ENCODE results near the gene ORM1.

Gene ORM1

GRCh38 chr9:114309096-114309495, 13.8 kb upstream of the ORM1 start:
- Histone ChIP-seq H3K4me3 (ENCODE audit: low read length) (no peak overlapping the region), H3K27me3 (ENCODE audit: control insufficient read depth, insufficient read depth, low read length) (no peaks in the 10 kb centered on the region), H3K36me3 (ENCODE audit: control insufficient read depth, insufficient read depth, low read length) (0 out of 2 replicates have a peak, but pooled peaks cover 2% of the 10 kb centered on the region), H3K27ac (ENCODE audit: low read length) (no peak overlapping the region), H3K9me3 (ENCODE audit: control insufficient read depth, insufficient read depth, low read length) (no peaks in the 10 kb centered on the region), H3K4me1 (ENCODE audit: control insufficient read depth, insufficient read depth, low read length) (no peaks in the 10 kb centered on the region; the same call in 1 of the 2 replicates)
- no CpG with 5 or more reads among the region's 13 CpGs for whole genome bisulfite sequencing (ENCODE audit: insufficient coverage, insufficient read length)
- DNase-seq (ENCODE audit: low read depth, low spot score) = no peak

GRCh38 chr9:114310471-114311450, 12.1 kb upstream of the ORM1 start:
- Histone ChIP-seq H3K4me3 (ENCODE audit: low read length) (no peak overlapping the region), H3K4me1 (ENCODE audit: control insufficient read depth, insufficient read depth, low read length) (no peaks in the 10 kb centered on the region; the same call in 1 of the 2 replicates), H3K27ac (ENCODE audit: low read length) (no peak overlapping the region), H3K9me3 (ENCODE audit: control insufficient read depth, insufficient read depth, low read length) (no peaks in the 10 kb centered on the region), H3K27me3 (ENCODE audit: control insufficient read depth, insufficient read depth, low read length) (no peaks in the 10 kb centered on the region), H3K36me3 (ENCODE audit: control insufficient read depth, insufficient read depth, low read length) (0 out of 2 replicates have a peak, but pooled peaks cover 2% of the 10 kb centered on the region)
- no peak for DNase-seq (ENCODE audit: low read depth, low spot score)
- no CpG with 5 or more reads among the region's 22 CpGs for WGBS (ENCODE audit: insufficient coverage, insufficient read length)

- Histone ChIP-seq H3K36me3 (ENCODE audit: control insufficient read depth, insufficient read depth, low read length) (0 out of 2 replicates have a peak, but pooled peaks cover 2% of the 10 kb centered on the region), H3K27ac (ENCODE audit: low read length) (no peak overlapping the region)
- DNase-seq (ENCODE audit: low read depth, low spot score) = no peak
Observed at GRCh38 chr9:114311571-114312512, 11.1 kb upstream of the ORM1 start.

GRCh38 chr9:114312513-114312875, 10.4 kb upstream of the ORM1 start:
- 0 out of 2 replicates have a peak, but pooled peaks cover 2% of the 10 kb centered on the region for H3K36me3 ChIP-seq (ENCODE audit: control insufficient read depth, insufficient read depth, low read length)
- no peaks in the 10 kb centered on the region; the same call in 1 of the 2 replicates for H3K4me1 ChIP-seq (ENCODE audit: control insufficient read depth, insufficient read depth, low read length)
- no CpG with 5 or more reads among the region's 8 CpGs for WGBS (ENCODE audit: insufficient coverage, insufficient read length)
- H3K4me3 ChIP-seq (ENCODE audit: low read length) = no peak overlapping the region
- H3K9me3 ChIP-seq (ENCODE audit: control insufficient read depth, insufficient read depth, low read length) = no peaks in the 10 kb centered on the region
- H3K27ac ChIP-seq (ENCODE audit: low read length) = no peak overlapping the region
- H3K27me3 ChIP-seq (ENCODE audit: control insufficient read depth, insufficient read depth, low read length) = no peaks in the 10 kb centered on the region
- no peak for DNase-seq (ENCODE audit: low read depth, low spot score)

More at GRCh38 chr9:114311571-114312512, 11.1 kb upstream of the ORM1 start:
- no peaks in the 10 kb centered on the region for H3K9me3 ChIP-seq (ENCODE audit: control insufficient read depth, insufficient read depth, low read length)
- no peaks in the 10 kb centered on the region for H3K27me3 ChIP-seq (ENCODE audit: control insufficient read depth, insufficient read depth, low read length)
- H3K4me1 ChIP-seq (ENCODE audit: control insufficient read depth, insufficient read depth, low read length) = no peaks in the 10 kb centered on the region; the same call in 1 of the 2 replicates
- 100% methylated on average over 1 of the region's 28 CpGs for WGBS (ENCODE audit: insufficient coverage, insufficient read length)
- no peak overlapping the region for H3K4me3 ChIP-seq (ENCODE audit: low read length)

- DNase-seq (ENCODE audit: low read depth, low spot score) = no peak
- Histone ChIP-seq H3K4me1 (ENCODE audit: control insufficient read depth, insufficient read depth, low read length) (no peaks in the 10 kb centered on the region; the same call in 1 of the 2 replicates), H3K27me3 (ENCODE audit: control insufficient read depth, insufficient read depth, low read length) (no peaks in the 10 kb centered on the region), H3K36me3 (ENCODE audit: control insufficient read depth, insufficient read depth, low read length) (no peaks in the 10 kb centered on the region), H3K27ac (ENCODE audit: low read length) (no peak overlapping the region), H3K9me3 (ENCODE audit: control insufficient read depth, insufficient read depth, low read length) (no peaks in the 10 kb centered on the region), H3K4me3 (ENCODE audit: low read length) (no peak overlapping the region)
- WGBS (ENCODE audit: insufficient coverage, insufficient read length) = no CpG with 5 or more reads among the region's 8 CpGs
Observed at GRCh38 chr9:114313186-114313585, 9.7 kb upstream of the ORM1 start.

GRCh38 chr9:114314256-114314867, 8.5 kb upstream of the ORM1 start:
- no peak overlapping the region for H3K27ac ChIP-seq (ENCODE audit: low read length)
- H3K4me1 ChIP-seq (ENCODE audit: control insufficient read depth, insufficient read depth, low read length) = no peaks in the 10 kb centered on the region; the same call in 1 of the 2 replicates
- no peaks in the 10 kb centered on the region for H3K9me3 ChIP-seq (ENCODE audit: control insufficient read depth, insufficient read depth, low read length)
- H3K4me3 ChIP-seq (ENCODE audit: low read length) = no peak overlapping the region
- no peaks in the 10 kb centered on the region for H3K36me3 ChIP-seq (ENCODE audit: control insufficient read depth, insufficient read depth, low read length)
- DNase-seq (ENCODE audit: low read depth, low spot score) = no peak
- WGBS (ENCODE audit: insufficient coverage, insufficient read length) = no CpG with 5 or more reads among the region's 7 CpGs
- no peaks in the 10 kb centered on the region for H3K27me3 ChIP-seq (ENCODE audit: control insufficient read depth, insufficient read depth, low read length)

GRCh38 chr9:114314881-114315722, 7.8 kb upstream of the ORM1 start:
- Histone ChIP-seq H3K4me1 (ENCODE audit: control insufficient read depth, insufficient read depth, low read length) (no peaks in the 10 kb centered on the region; the same call in 1 of the 2 replicates), H3K9me3 (ENCODE audit: control insufficient read depth, insufficient read depth, low read length) (no peaks in the 10 kb centered on the region), H3K27me3 (ENCODE audit: control insufficient read depth, insufficient read depth, low read length) (no peaks in the 10 kb centered on the region), H3K27ac (ENCODE audit: low read length) (no peak overlapping the region), H3K4me3 (ENCODE audit: low read length) (no peak overlapping the region), H3K36me3 (ENCODE audit: control insufficient read depth, insufficient read depth, low read length) (no peaks in the 10 kb centered on the region)
- no peak for DNase-seq (ENCODE audit: low read depth, low spot score)
- WGBS (ENCODE audit: insufficient coverage, insufficient read length) = no CpG with 5 or more reads among the region's 8 CpGs

- no peak overlapping the region for H3K27ac ChIP-seq (ENCODE audit: low read length)
- no peaks in the 10 kb centered on the region for H3K27me3 ChIP-seq (ENCODE audit: control insufficient read depth, insufficient read depth, low read length)
- no peak overlapping the region for H3K4me3 ChIP-seq (ENCODE audit: low read length)
- no peaks in the 10 kb centered on the region; the same call in 1 of the 2 replicates for H3K4me1 ChIP-seq (ENCODE audit: control insufficient read depth, insufficient read depth, low read length)
- DNase-seq (ENCODE audit: low read depth, low spot score) = no peak
- H3K9me3 ChIP-seq (ENCODE audit: control insufficient read depth, insufficient read depth, low read length) = no peaks in the 10 kb centered on the region
- no peaks in the 10 kb centered on the region for H3K36me3 ChIP-seq (ENCODE audit: control insufficient read depth, insufficient read depth, low read length)
- WGBS (ENCODE audit: insufficient coverage, insufficient read length) = no CpG with 5 or more reads among the region's 8 CpGs
Observed at GRCh38 chr9:114315723-114316363, 7.1 kb upstream of the ORM1 start.

GRCh38 chr9:114316605-114317230, 6.2 kb upstream of the ORM1 start:
- Histone ChIP-seq H3K27ac (ENCODE audit: low read length) (no peak overlapping the region), H3K9me3 (ENCODE audit: control insufficient read depth, insufficient read depth, low read length) (no peaks in the 10 kb centered on the region), H3K36me3 (ENCODE audit: control insufficient read depth, insufficient read depth, low read length) (no peaks in the 10 kb centered on the region), H3K4me1 (ENCODE audit: control insufficient read depth, insufficient read depth, low read length) (no peaks in the 10 kb centered on the region; the same call in 1 of the 2 replicates), H3K4me3 (ENCODE audit: low read length) (no peak overlapping the region), H3K27me3 (ENCODE audit: control insufficient read depth, insufficient read depth, low read length) (no peaks in the 10 kb centered on the region)
- WGBS (ENCODE audit: insufficient coverage, insufficient read length) = no CpG with 5 or more reads among the region's 10 CpGs
- DNase-seq (ENCODE audit: low read depth, low spot score) = no peak

Data from iPS DF 6.9 (cell line).